ENCODE data around the gene CUEDC1. TPM values are rescaled to one million over a fixed set of nuclear protein-coding genes. Genes with fewer than 3 reads are reported as not detected.

CUEDC1 gene
- total and polyA plus RNA-seq, 2 of the 13 experiments (the other 11 are each of a cell fraction or from before 2014, with no cell fraction given), result 7.4 to 12.9 TPM

DNA sequence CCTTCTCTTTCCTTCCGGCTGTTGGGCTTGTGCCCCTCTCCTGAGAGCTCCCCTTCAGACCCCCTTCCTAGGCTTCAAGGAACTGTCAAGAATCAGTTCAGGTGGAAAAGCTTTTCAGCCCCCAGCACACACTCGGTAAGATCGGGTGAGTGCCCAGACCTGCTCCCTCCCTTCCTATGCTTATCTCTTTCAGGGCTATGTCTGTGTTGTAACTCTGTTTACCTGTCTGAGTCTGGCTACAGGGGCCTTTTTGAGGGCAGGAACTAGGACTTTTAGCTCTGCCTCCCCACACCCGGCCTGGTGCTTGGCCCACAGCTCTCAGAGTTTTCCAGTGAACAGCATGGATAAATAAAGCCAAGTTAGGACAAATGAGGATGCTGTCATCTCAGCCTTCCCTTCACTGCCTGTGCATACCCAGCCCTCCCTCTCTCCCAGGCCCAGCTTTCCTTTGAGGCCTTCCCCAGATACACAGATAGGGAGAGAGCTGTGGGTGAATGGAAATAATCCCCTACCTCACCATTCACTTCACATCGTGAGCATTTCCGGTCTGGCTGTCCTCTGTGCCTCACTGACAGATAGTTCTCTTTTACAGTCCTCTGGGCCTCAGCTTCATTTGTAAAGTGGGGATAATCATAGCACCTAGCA, 99.7 kb downstream of the CUEDC1 start (continued):
- TF ChIP-seq MAZ (IDR thresholded peaks at IDR 0.05; ENCODE audit: borderline replicate concordance, low read depth, low read length) (no peak), MAZ (CRISPR knock-in tag; IDR thresholded peaks at IDR 0.05; ENCODE audit: low read depth) (no peak; the same call in 1 of the 2 replicates), MLLT10 (CRISPR knock-in tag; IDR thresholded peaks at IDR 0.05) (no peak), ZNF331 (CRISPR knock-in tag; IDR thresholded peaks at IDR 0.05) (peak; percentile 55; the same call in 1 of the 2 replicates), PHF5A (CRISPR knock-in tag; IDR thresholded peaks at IDR 0.05; ENCODE audit: low read depth, unreplicated experiment) (peak; percentile 38), ZNF10 (CRISPR knock-in tag; IDR thresholded peaks at IDR 0.05; ENCODE audit: borderline replicate concordance, low read depth) (no peak), HMG20B (CRISPR knock-in tag; conservative IDR thresholded peaks at IDR 0.05) (no peak; the same call in 1 of the 2 replicates), FOXJ3 (CRISPR knock-in tag; IDR thresholded peaks at IDR 0.05; ENCODE audit: borderline replicate concordance) (peak; percentile 85), TOPORS (CRISPR knock-in tag; IDR thresholded peaks at IDR 0.05) (no peak), BORCS8-MEF2B (CRISPR knock-in tag; IDR thresholded peaks at IDR 0.05) (0 out of 2 replicates have a peak, but pooled peaks have one; percentile 59), ZNF17 (CRISPR knock-in tag; IDR thresholded peaks at IDR 0.05) (no peak), NCOA2 (CRISPR knock-in tag; IDR thresholded peaks at IDR 0.05) (peak; percentile 86), ZMYM2 (CRISPR knock-in tag; IDR thresholded peaks at IDR 0.05) (peak; percentile 55), CREB3 (CRISPR knock-in tag; IDR thresholded peaks at IDR 0.05) (no peak), CSRNP1 (CRISPR knock-in tag; IDR thresholded peaks at IDR 0.05) (peak; percentile 74; the same call in 1 of the 2 replicates), ARNTL (CRISPR knock-in tag; IDR thresholded peaks at IDR 0.05) (peak; percentile 81), POLR2A (IDR thresholded peaks at IDR 0.05; ENCODE audit: insufficient read depth in 1 of 2, low read depth in 2 of 2, low read length in 2 of 2) (no peak), PRPF4 (IDR thresholded peaks at IDR 0.05; ENCODE audit: low read depth, low read length, poor library complexity, severe bottlenecking) (no peak), THYN1 (CRISPR knock-in tag; IDR thresholded peaks at IDR 0.05; ENCODE audit: borderline replicate concordance, low read depth) (no peak), ZBTB20 (CRISPR knock-in tag; IDR thresholded peaks at IDR 0.05; ENCODE audit: borderline replicate concordance, low read depth) (peak; percentile 70), ETV5 (CRISPR knock-in tag; IDR thresholded peaks at IDR 0.05; ENCODE audit: borderline replicate concordance) (peak; percentile 80; the same call in 1 of the 2 replicates), TEAD3 (CRISPR knock-in tag; optimal IDR thresholded peaks at IDR 0.05; ENCODE audit: borderline replicate concordance) (peak; percentile 79), HOXA7 (CRISPR knock-in tag; IDR thresholded peaks at IDR 0.05) (no peak), RBFOX2 (IDR thresholded peaks at IDR 0.05; ENCODE audit: low read depth, low read length) (no peak), POLR2AphosphoS2 (IDR thresholded peaks at IDR 0.05; ENCODE audit: low read depth, low read length) (no peak), FOXA1 (IDR thresholded peaks at IDR 0.05) (no peak), FOXA1 (CRISPR knock-in tag; IDR thresholded peaks at IDR 0.05) (peak; percentile 94)
- TF ChIP-seq, protein P1, sequence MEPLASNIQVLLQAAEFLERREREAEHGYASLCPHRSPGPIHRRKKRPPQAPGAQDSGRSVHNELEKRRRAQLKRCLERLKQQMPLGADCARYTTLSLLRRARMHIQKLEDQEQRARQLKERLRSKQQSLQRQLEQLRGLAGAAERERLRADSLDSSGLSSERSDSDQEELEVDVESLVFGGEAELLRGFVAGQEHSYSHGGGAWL (CRISPR knock-in tag; IDR thresholded peaks at IDR 0.05), result no peak
- TF ChIP-seq, protein P2, sequence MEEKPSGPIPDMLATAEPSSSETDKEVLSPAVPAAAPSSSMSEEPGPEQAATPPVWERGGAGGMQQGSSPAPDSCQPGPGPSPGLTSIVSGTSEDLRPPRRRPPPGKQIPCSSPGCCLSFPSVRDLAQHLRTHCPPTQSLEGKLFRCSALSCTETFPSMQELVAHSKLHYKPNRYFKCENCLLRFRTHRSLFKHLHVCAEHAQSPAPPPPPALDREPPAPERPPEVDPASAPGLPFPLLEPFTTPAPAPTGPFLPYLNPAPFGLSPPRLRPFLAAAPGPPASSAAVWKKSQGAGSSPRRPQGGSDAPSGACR (CRISPR knock-in tag; IDR thresholded peaks at IDR 0.05), result no peak; the same call in 1 of the 2 replicates

All from HepG2 (cell line).